RWPE2 (cell line): ENCODE data around the gene SLC4A7.
"Not testable (repeated sequence)": the region's sequence is repeated elsewhere in the genome, so short reads cannot be mapped to it uniquely, and the experiment has no call there.

ENCODE experiments used
- ATAC-seq: fragments of 200-7000 bp; cut with Tn5 transposase; 3 replicates; pipeline ENCODE4 v1.9.1; 2021; ENCODE audit warnings: low read depth
- DNase-seq: peaks from one replicate; pipeline ENCODE4 v3.0.0-alpha.2; 2020; ENCODE audit warnings: low spot score
- H3K27ac ChIP-seq: fragments of 450-650 bp; 2 replicates; pipeline ENCODE4 v1.5.1; 2017; ENCODE audit warnings: mild to moderate bottlenecking; ENCODE audit not compliant: poor library complexity, severe bottlenecking
- H3K27me3 ChIP-seq: fragments of 250-450 bp; sonication (Bioruptor Pico); 2 replicates; pipeline ENCODE4 v1.5.1; 2021; ENCODE audit warnings: mild to moderate bottlenecking, moderate library complexity; ENCODE audit not compliant: insufficient read depth, poor library complexity, severe bottlenecking
- H3K36me3 ChIP-seq: fragments of 250-450 bp; sonication (Bioruptor Pico); 2 replicates; pipeline ENCODE4 v1.5.1; 2020; ENCODE audit warnings: low read depth, mild to moderate bottlenecking, moderate library complexity
- H3K4me1 ChIP-seq: fragments of 250-450 bp; sonication (Bioruptor Pico); 2 replicates; pipeline ENCODE4 v1.5.1; 2021; ENCODE audit warnings: mild to moderate bottlenecking, moderate library complexity; ENCODE audit not compliant: insufficient read depth, poor library complexity, severe bottlenecking
- H3K4me3 ChIP-seq: fragments of 250-450 bp; sonication (Bioruptor Pico); 2 replicates; pipeline ENCODE4 v1.5.1; 2021; ENCODE audit warnings: mild to moderate bottlenecking, moderate library complexity; ENCODE audit not compliant: severe bottlenecking
- H3K9me3 ChIP-seq: fragments of 250-450 bp; sonication (Bioruptor Pico); 2 replicates; pipeline ENCODE4 v1.5.1; 2021; ENCODE audit warnings: mild to moderate bottlenecking, moderate library complexity; ENCODE audit not compliant: severe bottlenecking
- TF ChIP-seq, protein P1 (sequence below): fragments of 450-650 bp; IDR thresholded peaks from one replicate; pipeline ENCODE4 v1.5.1; 2017; ENCODE audit warnings: mild to moderate bottlenecking, moderate library complexity; ENCODE audit not compliant: poor library complexity, severe bottlenecking

Gene SLC4A7

DNA sequence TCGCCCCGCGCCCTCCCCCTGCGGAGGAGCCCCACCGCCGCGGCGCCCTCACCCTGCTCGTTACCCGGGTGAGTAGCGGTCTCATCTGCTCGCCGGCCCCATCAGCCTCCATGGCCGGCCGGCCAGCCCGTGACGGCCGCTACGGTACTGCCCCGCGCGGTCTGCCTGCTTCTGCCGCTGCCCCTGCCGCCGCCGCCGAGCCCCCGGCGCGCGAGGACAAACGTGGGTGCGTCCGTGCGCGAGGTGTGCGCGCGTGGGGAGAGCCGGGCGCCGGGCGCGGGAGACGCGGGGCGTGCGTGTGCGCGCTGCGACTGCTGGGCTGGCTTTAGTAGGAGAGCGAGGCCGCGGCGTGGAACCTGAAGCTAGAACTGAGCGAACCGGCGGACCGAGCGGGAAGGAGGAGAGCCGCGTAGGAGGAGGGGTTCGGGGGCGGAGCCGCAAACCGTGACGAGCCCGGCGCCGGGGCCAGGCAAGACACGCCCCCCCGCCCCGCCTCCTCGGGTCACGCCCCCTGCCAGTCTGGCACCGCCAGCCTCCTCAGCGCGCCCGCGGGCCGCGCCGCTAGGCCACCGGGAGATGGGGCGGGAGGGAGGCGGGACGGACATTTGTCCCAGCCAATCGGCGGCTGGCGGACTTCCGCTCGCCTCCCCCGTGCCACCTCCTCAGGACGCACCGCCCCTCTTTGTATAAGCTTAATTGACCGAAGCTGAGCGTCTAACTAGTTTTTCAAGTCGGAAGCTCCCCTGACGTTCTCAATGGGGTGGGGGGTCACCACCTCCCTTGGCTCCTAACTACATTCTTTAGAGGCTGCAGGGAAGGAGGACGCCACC, at the start of gene SLC4A7:
Gene SLC4A7, minus strand, starts transcription at position 370 of the 830 bp plus-strand sequence. Its CDS starts 258 bp downstream, at position 112.
- Histone ChIP-seq H3K4me3 (peak within 1 kb of the TSS; percentile 80), H3K4me1 (peaks cover 17% of the 10 kb centered on the region), H3K36me3 (peaks cover 11% of the 10 kb centered on the region), H3K27ac (peak within 1 kb of the TSS; percentile 63), H3K9me3 (no peaks in the 10 kb centered on the region), H3K27me3 (no peaks in the 10 kb centered on the region)
- DNase-seq (peak; percentile 96), ATAC-seq (peak; percentile 92)
- TF ChIP-seq, protein P1, sequence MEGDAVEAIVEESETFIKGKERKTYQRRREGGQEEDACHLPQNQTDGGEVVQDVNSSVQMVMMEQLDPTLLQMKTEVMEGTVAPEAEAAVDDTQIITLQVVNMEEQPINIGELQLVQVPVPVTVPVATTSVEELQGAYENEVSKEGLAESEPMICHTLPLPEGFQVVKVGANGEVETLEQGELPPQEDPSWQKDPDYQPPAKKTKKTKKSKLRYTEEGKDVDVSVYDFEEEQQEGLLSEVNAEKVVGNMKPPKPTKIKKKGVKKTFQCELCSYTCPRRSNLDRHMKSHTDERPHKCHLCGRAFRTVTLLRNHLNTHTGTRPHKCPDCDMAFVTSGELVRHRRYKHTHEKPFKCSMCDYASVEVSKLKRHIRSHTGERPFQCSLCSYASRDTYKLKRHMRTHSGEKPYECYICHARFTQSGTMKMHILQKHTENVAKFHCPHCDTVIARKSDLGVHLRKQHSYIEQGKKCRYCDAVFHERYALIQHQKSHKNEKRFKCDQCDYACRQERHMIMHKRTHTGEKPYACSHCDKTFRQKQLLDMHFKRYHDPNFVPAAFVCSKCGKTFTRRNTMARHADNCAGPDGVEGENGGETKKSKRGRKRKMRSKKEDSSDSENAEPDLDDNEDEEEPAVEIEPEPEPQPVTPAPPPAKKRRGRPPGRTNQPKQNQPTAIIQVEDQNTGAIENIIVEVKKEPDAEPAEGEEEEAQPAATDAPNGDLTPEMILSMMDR: no peak

DNA sequence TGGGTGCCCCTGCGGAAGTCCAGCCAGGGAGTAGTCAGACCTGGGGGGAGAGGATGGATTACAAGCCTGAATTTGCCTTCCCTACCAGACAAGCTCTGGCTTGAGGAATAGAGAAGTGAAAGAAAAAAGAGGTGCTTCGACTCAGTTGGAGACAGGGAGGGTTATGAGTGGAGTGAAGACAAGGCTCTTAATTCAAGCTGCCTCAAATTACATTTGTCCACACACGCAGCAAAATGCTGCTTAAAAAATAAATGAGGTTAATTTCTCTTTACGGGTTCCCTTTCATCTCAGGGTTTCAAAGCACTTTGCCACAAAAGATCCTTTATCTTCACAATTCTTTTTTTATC, 49.0 kb upstream of the SLC4A7 start:
- H3K27ac ChIP-seq: peak overlapping the region; percentile 100
- H3K9me3 ChIP-seq: no peaks in the 10 kb centered on the region
- H3K36me3 ChIP-seq: no peaks in the 10 kb centered on the region
- ATAC-seq (peak; percentile 31), DNase-seq (no peak)
- H3K4me1 ChIP-seq: peaks cover 38% of the 10 kb centered on the region
- no peak overlapping the region for H3K4me3 ChIP-seq
- TF ChIP-seq, protein P1: no peak
- no peaks in the 10 kb centered on the region for H3K27me3 ChIP-seq

DNA sequence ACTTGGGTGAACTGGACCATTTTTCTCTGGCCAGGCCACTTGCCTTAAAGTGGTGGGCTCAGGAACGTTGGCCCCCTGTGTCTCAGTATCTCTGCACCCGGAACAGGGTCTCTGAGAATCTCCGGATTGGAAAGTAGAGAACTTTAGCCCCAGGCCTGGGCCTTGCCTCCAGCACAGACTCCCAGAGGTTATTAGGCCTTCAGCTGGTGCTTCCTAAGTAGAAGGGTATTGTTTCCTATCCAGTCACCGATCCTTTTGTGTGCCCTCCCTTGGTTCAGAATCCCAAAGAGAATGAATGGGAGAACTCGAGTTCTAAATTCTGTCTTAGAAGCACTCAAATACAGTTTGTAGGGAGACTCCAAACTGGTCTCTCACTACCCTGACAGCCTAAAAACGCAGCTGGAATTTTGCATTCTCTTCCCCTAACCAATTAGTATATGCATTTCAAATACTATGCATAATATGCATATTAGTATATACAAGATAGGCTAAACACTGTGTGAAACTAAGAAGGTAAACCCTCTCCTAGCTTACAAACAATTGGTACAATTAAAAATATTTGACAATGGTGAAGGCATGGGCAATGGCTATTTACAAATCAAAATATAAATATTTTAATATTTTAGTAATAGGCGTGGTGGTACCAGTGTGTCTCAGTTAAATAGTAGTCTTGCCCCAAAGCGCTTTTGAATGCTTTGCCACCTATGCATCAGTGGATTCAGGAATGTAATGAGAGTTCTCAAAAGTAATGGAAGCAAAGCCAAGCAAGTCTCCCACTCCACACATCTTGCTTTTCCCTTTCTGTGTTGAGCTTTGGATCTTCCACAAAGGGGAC, 48.5 kb upstream of the SLC4A7 start:
- no peak overlapping the region for H3K4me3 ChIP-seq
- peak overlapping the region; percentile 100 for H3K27ac ChIP-seq
- DNase-seq (no peak), ATAC-seq (no peak)
- TF ChIP-seq, protein P1: no peak
- H3K27me3 ChIP-seq: no peaks in the 10 kb centered on the region
- H3K9me3 ChIP-seq: no peaks in the 10 kb centered on the region
- H3K4me1 ChIP-seq: peaks cover 38% of the 10 kb centered on the region
- no peaks in the 10 kb centered on the region for H3K36me3 ChIP-seq

DNA sequence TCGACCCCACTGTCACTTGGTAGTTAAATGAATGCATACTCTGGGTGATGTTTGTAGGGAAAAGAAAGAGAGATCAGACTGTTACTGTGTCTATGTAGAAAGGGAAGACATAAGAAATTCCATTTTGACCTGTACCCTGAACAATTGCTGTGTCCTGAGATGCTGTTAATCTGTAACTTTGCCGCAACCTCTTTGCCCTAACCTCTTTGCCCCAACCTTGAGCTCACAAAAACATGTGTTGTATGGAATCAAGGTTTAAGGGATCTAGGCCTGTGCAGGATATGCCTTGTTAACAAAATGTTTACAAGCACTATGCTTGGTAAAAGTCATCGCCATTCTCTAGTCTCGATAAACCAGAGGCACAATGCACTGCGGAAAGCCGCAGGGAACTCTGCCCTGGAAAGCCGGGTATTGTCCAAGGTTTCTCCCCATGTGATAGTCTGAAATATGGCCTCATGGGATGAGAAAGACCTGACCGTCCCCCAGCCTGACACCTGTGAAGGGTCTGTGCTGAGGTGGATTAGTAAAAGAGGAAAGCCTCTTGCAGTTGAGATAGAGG, 47.1 kb upstream of the SLC4A7 start:
- not testable (repeated sequence) for H3K4me3 ChIP-seq, H3K27ac ChIP-seq, ATAC-seq, H3K9me3 ChIP-seq, H3K27me3 ChIP-seq, DNase-seq, H3K36me3 ChIP-seq
- peaks cover 35% of the 10 kb centered on the region for H3K4me1 ChIP-seq

DNA sequence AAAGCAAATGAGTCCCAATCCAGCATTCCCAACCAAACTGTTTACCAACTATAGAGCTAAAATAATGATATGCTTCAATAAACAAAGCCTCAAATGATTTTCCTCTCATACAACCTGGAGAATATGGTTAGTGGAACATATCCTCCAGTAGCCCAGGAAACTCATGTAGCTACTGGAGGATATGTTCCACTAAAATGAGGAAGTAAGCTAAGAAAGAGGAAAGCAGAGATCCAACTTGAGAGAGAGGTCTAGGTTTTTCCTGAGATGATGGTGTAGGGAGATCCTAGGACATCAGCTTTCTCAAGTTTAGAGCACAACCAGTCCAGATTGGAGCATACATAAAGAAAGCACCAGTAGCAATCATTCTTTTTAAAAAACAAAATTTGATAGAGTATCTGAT, 44.6 kb upstream of the SLC4A7 start:
- H3K4me1 ChIP-seq: peaks cover 20% of the 10 kb centered on the region
- no peaks in the 10 kb centered on the region for H3K36me3 ChIP-seq
- H3K27ac ChIP-seq: no peak overlapping the region
- DNase-seq (no peak), ATAC-seq (no peak)
- no peaks in the 10 kb centered on the region for H3K27me3 ChIP-seq
- H3K9me3 ChIP-seq: no peaks in the 10 kb centered on the region
- H3K4me3 ChIP-seq: no peak overlapping the region
- TF ChIP-seq, protein P1: no peak
